ENCODE measurements around the gene LLGL1. TPM values are rescaled to one million over a fixed set of nuclear protein-coding genes. Genes with fewer than 3 reads are reported as not detected.
A peak's percentile ranks its signal among the peaks of the same experiment; 100 is the strongest.

LLGL1 gene
- total and polyA plus RNA-seq, 2 donors from 2014 or later: 8.0 to 13.7 TPM

DNA sequence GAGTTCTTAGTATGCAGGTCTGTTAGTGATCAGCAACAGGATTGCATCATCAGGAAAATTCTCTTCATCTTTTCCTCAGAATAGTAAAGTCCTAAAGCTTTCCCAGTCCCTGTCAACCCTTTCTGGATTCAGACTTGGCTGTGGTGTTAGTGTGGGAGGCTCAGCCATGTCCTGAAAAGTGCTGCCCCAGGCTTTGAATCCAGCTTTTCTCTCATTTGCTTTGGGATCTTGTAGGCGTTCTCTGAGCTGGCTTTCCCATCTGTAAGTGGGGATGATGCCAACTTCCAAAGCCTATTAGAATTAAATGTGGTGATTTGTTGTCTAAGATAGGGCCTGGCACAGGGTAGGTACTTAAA, 38.8 kb upstream of the LLGL1 start:
- H3K27me3 ChIP-seq (ENCODE audit: control insufficient read depth, insufficient read depth, low read length): no peaks in the 10 kb centered on the region
- H3K9me3 ChIP-seq (ENCODE audit: control insufficient read depth in 2 of 3, insufficient read depth in 1 of 3, low read length in 3 of 3): no peaks in the 10 kb centered on the region
- intact Hi-C loops (cut with DNase I): no loop called here
- H3K4me1 ChIP-seq (ENCODE audit: control insufficient read depth in 2 of 3, insufficient read depth in 2 of 3, low read depth in 1 of 3, low read length in 3 of 3): peaks cover 3 to 54% (median 44%) of the 10 kb centered on the region in 3 donors
- H3K4me3 ChIP-seq (ENCODE audit: low read length in 3 of 3): peak overlapping the region; percentile 35 to 84 (median 75)
- peak overlapping the region in 2 of 3 donors; percentile 72 for H3K9ac ChIP-seq (ENCODE audit: low read length in 3 of 3)
- FAIRE-seq (no peak), DNase-seq (no peak)
- H3K27ac ChIP-seq (ENCODE audit: low read depth in 2 of 2, low read length in 2 of 2): peak overlapping the region in 1 of 2 donors; percentile 65
- no peak for TF ChIP-seq CTCF (IDR thresholded peaks at IDR 0.05; ENCODE audit: borderline replicate concordance, extremely low read depth, insufficient read depth)
- H3K36me3 ChIP-seq (ENCODE audit: control insufficient read depth in 2 of 3, insufficient read depth in 3 of 3, low read length in 3 of 3): peaks cover 0 to 3% (median 0%) of the 10 kb centered on the region in 3 donors

- Histone ChIP-seq H3K36me3 (ENCODE audit: control insufficient read depth in 2 of 3, insufficient read depth in 3 of 3, low read length in 3 of 3) (peaks cover 0 to 3% (median 0%) of the 10 kb centered on the region in 3 donors), H3K4me3 (ENCODE audit: low read length in 3 of 3) (peak overlapping the region; percentile 30 to 84 (median 75)), H3K27ac (ENCODE audit: low read depth in 2 of 2, low read length in 2 of 2) (peak overlapping the region in 1 of 2 donors; percentile 65), H3K9me3 (ENCODE audit: control insufficient read depth in 2 of 3, insufficient read depth in 1 of 3, low read length in 3 of 3) (no peaks in the 10 kb centered on the region), H3K9ac (ENCODE audit: low read length in 3 of 3) (peak overlapping the region in 2 of 3 donors; percentile 72), H3K4me1 (ENCODE audit: control insufficient read depth in 2 of 3, insufficient read depth in 2 of 3, low read depth in 1 of 3, low read length in 3 of 3) (peaks cover 3 to 57% (median 46%) of the 10 kb centered on the region in 3 donors), H3K27me3 (ENCODE audit: control insufficient read depth, insufficient read depth, low read length) (no peaks in the 10 kb centered on the region)
- no peak for TF ChIP-seq CTCF (IDR thresholded peaks at IDR 0.05; ENCODE audit: borderline replicate concordance, extremely low read depth, insufficient read depth)
- FAIRE-seq (no peak), DNase-seq (no peak)
- intact Hi-C loops (cut with DNase I): no loop called here
These were observed 38.2 kb upstream of the LLGL1 start for GRCh38 chr17:18187226-18187625.

DNA sequence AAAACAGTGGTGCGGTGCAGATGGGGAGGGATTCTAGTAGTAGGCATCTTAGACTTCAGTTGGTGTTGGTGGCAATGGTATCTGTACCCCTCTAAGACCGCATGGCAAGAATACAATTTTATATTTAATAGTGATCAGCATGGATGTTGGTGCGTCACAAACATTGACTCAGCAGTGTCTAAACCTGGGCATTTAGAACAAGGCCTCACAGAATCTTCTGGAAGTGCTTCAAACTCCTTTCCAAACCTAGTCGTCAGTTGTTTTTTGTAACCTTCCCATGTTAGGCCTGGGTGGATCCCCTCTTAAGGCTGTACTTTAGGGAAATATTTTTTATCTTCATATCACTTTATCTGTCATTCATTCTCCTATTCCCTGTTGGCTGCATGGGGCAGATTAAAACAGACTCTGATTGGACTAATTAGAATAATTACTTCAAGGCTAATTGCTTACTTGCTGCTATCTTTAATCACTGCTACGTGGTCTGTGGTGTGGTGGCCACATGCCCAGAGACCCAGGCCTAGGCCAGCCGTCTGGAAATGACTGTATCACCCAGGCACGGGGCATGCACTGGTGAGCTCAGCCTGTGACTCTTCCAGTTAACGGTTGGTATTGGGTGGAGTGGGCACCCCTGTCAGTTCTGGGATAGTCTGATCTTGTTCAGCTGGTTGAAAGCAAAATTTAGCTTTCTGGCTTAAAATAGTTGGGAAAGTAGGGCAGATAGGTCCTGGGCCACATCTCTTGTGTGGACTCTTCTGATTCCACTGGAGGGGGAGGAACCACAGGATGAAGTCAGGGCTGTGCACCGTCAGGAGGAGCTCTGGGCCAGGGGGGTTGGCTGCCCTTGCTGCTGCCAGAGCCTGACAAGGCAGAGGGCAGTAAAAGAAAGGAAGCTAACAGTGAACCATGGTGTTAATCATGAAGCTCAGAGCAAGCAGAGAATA, 37.3 kb upstream of the LLGL1 start:
- FAIRE-seq: no peak
- Histone ChIP-seq H3K4me1 (ENCODE audit: control insufficient read depth in 2 of 3, insufficient read depth in 2 of 3, low read depth in 1 of 3, low read length in 3 of 3) (peaks cover 3 to 54% (median 47%) of the 10 kb centered on the region in 3 donors), H3K9me3 (ENCODE audit: control insufficient read depth in 2 of 3, insufficient read depth in 1 of 3, low read length in 3 of 3) (no peaks in the 10 kb centered on the region), H3K9ac (ENCODE audit: low read length in 3 of 3) (peak overlapping the region in 2 of 3 donors; percentile 62 to 70), H3K27me3 (ENCODE audit: control insufficient read depth, insufficient read depth, low read length) (no peaks in the 10 kb centered on the region), H3K27ac (ENCODE audit: low read depth in 2 of 2, low read length in 2 of 2) (peak overlapping the region; percentile 60 to 65), H3K4me3 (ENCODE audit: low read length in 3 of 3) (peak overlapping the region in 2 of 3 donors; percentile 75 to 84), H3K36me3 (ENCODE audit: control insufficient read depth in 2 of 3, insufficient read depth in 3 of 3, low read length in 3 of 3) (peaks cover 0 to 3% (median 0%) of the 10 kb centered on the region in 3 donors)
- intact Hi-C loops (cut with DNase I): no loop called here
- no peak for TF ChIP-seq CTCF (IDR thresholded peaks at IDR 0.05; ENCODE audit: borderline replicate concordance, extremely low read depth, insufficient read depth)
- no peak for DNase-seq
